H1 (cell line): Measurements from ENCODE around the gene C2orf80. TPM values are rescaled to one million over a fixed set of nuclear protein-coding genes. Genes with fewer than 3 reads are reported as not detected.

Experiments used
- CTCF ChIA-PET: fragments of 300-600 bp; sonication (Branson Sonifier 250); formaldehyde crosslinking; loops from one replicate; lab custom pipeline; 2021; ENCODE audit not compliant: partially characterized antibody; lab: Charles Lee
- POLR2A ChIA-PET: fragments of 300-600 bp; sonication (Branson Sonifier 250); formaldehyde crosslinking; loops from one replicate; lab custom pipeline; 2021; ENCODE audit warnings: inconsistent platforms; ENCODE audit not compliant: partially characterized antibody; lab: Charles Lee
- DNase-seq, 2 experiments: peaks; one replicate each; pipeline versions ENCODE4 v3.0.0 to v3.0.0-alpha.2; 2010 to 2022; ENCODE audit warnings: low spot score in 2 of 2, low read depth in 1 of 2, mixed read lengths in 1 of 2
- FAIRE-seq: peaks from 2 replicates; lab custom pipeline; 2011; peaks lifted over from hg19 to GRCh38; lab: Jason Lieb, UNC
- H2AFZ ChIP-seq: 2 replicates; pipeline ENCODE4 v1.8.1; 2012; ENCODE audit warnings: low read length, inconsistent platforms
- H2AK5ac ChIP-seq: 2 replicates; pipeline ENCODE4 v1.6.1; 2013; ENCODE audit warnings: low read depth, low read length
- H2BK120ac ChIP-seq: replicated peaks from 2 replicates; pipeline ENCODE3; 2013; ENCODE audit warnings: low read depth, low read length, inconsistent platforms
- H2BK12ac ChIP-seq: 2 replicates; pipeline ENCODE4 v1.6.1; 2013; ENCODE audit warnings: low read depth, low read length
- H2BK15ac ChIP-seq: 2 replicates; pipeline ENCODE4 v1.6.1; 2013; ENCODE audit warnings: low read length
- H2BK20ac ChIP-seq: 2 replicates; pipeline ENCODE4 v1.6.1; 2013; ENCODE audit warnings: low read length
- H2BK5ac ChIP-seq: 2 replicates; pipeline ENCODE4 v1.6.1; 2013; ENCODE audit warnings: low read depth, low read length
- H3K14ac ChIP-seq: 2 replicates; pipeline ENCODE4 v1.6.1; 2013; ENCODE audit warnings: inconsistent platforms; ENCODE audit not compliant: insufficient read length
- H3K18ac ChIP-seq: 2 replicates; pipeline ENCODE4 v1.6.1; 2013; ENCODE audit warnings: low read length; ENCODE audit errors: extremely low read depth
- H3K23ac ChIP-seq: 2 replicates; pipeline ENCODE4 v1.6.1; 2013; ENCODE audit warnings: inconsistent platforms; ENCODE audit not compliant: insufficient read length
- H3K23me2 ChIP-seq: 2 replicates; pipeline ENCODE4 v1.6.1; 2013; ENCODE audit warnings: low read depth, low read length
- H3K27ac ChIP-seq: 2 replicates; pipeline ENCODE4 v1.6.1; 2011; ENCODE audit warnings: low read depth, low read length, inconsistent platforms
- H3K27me3 ChIP-seq, 4 experiments: replicated peaks in 1 of 4; 1 replicate in 1 of 4; 2 replicates in 3 of 4; pipeline versions ENCODE4 v1.6.1 to v1.8.1; 2011 to 2013; ENCODE audit warnings: low read length in 3 of 4, mild to moderate bottlenecking in 3 of 4, inconsistent platforms in 2 of 4, mixed read lengths in 2 of 4, moderate library complexity in 1 of 4; ENCODE audit not compliant: control insufficient read depth in 3 of 4, insufficient read depth in 3 of 4; ENCODE audit errors: extremely low read depth in 1 of 4
- H3K36me3 ChIP-seq, 4 experiments: 2 replicates each; pipeline versions ENCODE4 v1.6.1 to v1.8.1; 2011 to 2013; ENCODE audit warnings: mild to moderate bottlenecking in 4 of 4, low read length in 3 of 4, moderate library complexity in 2 of 4, control low read depth in 1 of 4, inconsistent platforms in 1 of 4; ENCODE audit not compliant: insufficient read depth in 4 of 4, control insufficient read depth in 2 of 4
- H3K4ac ChIP-seq: replicated peaks from 2 replicates; pipeline ENCODE3; 2013; ENCODE audit warnings: low read length, low read depth, mixed read lengths, inconsistent platforms; ENCODE audit not compliant: insufficient read length
- H3K4me1 ChIP-seq, 4 experiments: replicated peaks in 1 of 4; 1 replicate in 1 of 4; 2 replicates in 3 of 4; pipeline versions ENCODE4 v1.6.1 to v1.8.1; 2011 to 2013; ENCODE audit warnings: low read length in 3 of 4, inconsistent platforms in 2 of 4, mixed read lengths in 1 of 4; ENCODE audit not compliant: insufficient read depth in 4 of 4, control insufficient read depth in 3 of 4
- H3K4me2 ChIP-seq, 2 experiments: 2 replicates each; pipeline versions ENCODE4 v1.6.1 to v1.8.1; 2011 to 2013; ENCODE audit warnings: low read depth in 2 of 2, low read length in 2 of 2, control low read depth in 1 of 2, inconsistent platforms in 1 of 2, mild to moderate bottlenecking in 1 of 2; ENCODE audit not compliant: insufficient read depth in 1 of 2
- H3K4me3 ChIP-seq, 4 experiments: fragments of 200-600, 300-600 bp in 1 of 4; sonication (generic), shearing (Covaris generic), sonication (Bioruptor Twin) in 1 of 4; 2 replicates each; pipeline versions ENCODE4 v1.5.1 to v1.8.1; 2011 to 2016; ENCODE audit warnings: low read length in 4 of 4, low read depth in 3 of 4, control low read depth in 2 of 4, inconsistent platforms in 2 of 4, mild to moderate bottlenecking in 2 of 4, mixed read lengths in 1 of 4, moderate library complexity in 1 of 4; ENCODE audit not compliant: insufficient read depth in 2 of 4; ENCODE audit errors: extremely low read depth in 1 of 4
- H3K56ac ChIP-seq: replicated peaks from 2 replicates; pipeline ENCODE3; 2013; ENCODE audit warnings: low read depth, mild to moderate bottlenecking, mixed read lengths, low read length, inconsistent platforms; ENCODE audit not compliant: insufficient read length
- H3K79me1 ChIP-seq: 2 replicates; pipeline ENCODE4 v1.6.1; 2013; ENCODE audit warnings: low read depth, low read length, control low read depth
- H3K79me2 ChIP-seq, 2 experiments: 2 replicates each; pipeline versions ENCODE4 v1.6.1 to v1.8.1; 2012 to 2013; ENCODE audit warnings: low read length in 2 of 2, mild to moderate bottlenecking in 2 of 2, inconsistent platforms in 1 of 2; ENCODE audit not compliant: insufficient read depth in 2 of 2, control insufficient read depth in 1 of 2
- H3K9ac ChIP-seq, 4 experiments: replicated peaks in 1 of 4; 1 replicate in 1 of 4; 2 replicates in 3 of 4; pipeline versions ENCODE4 v1.6.1 to v1.8.1; 2011 to 2013; ENCODE audit warnings: low read depth in 3 of 4, low read length in 3 of 4, control low read depth in 2 of 4, mild to moderate bottlenecking in 2 of 4, moderate library complexity in 2 of 4, inconsistent platforms in 1 of 4; ENCODE audit errors: extremely low read depth in 1 of 4
- H3K9me3 ChIP-seq, 2 experiments: 2 replicates each; pipeline versions ENCODE4 v1.6.1 to v1.8.1; 2012 to 2013; ENCODE audit warnings: mild to moderate bottlenecking in 2 of 2, moderate library complexity in 2 of 2, control low read depth in 1 of 2, inconsistent platforms in 1 of 2, low read depth in 1 of 2, low read length in 1 of 2, mixed read lengths in 1 of 2; ENCODE audit not compliant: insufficient read depth in 2 of 2
- H4K20me1 ChIP-seq, 2 experiments: replicated peaks in 1 of 2; 2 replicates each; pipeline versions ENCODE3 to v1.8.1; 2011 to 2013; ENCODE audit warnings: inconsistent platforms in 2 of 2, low read length in 2 of 2, mild to moderate bottlenecking in 1 of 2; ENCODE audit not compliant: insufficient read depth in 2 of 2, control insufficient read depth in 1 of 2
- H4K5ac ChIP-seq: 2 replicates; pipeline ENCODE4 v1.6.1; 2013; ENCODE audit warnings: low read length, low read depth, mixed read lengths, inconsistent platforms; ENCODE audit not compliant: insufficient read length
- H4K8ac ChIP-seq: 2 replicates; pipeline ENCODE4 v1.8.0; 2013; ENCODE audit warnings: mild to moderate bottlenecking, moderate library complexity, low read length, inconsistent platforms; ENCODE audit not compliant: insufficient read depth; ENCODE audit errors: extremely low read depth
- H4K91ac ChIP-seq: replicated peaks from 2 replicates; pipeline ENCODE3; 2013; ENCODE audit warnings: low read length, mixed read lengths, inconsistent platforms; ENCODE audit not compliant: insufficient read length
- BACH1 ChIP-seq: IDR thresholded peaks from 2 replicates; pipeline ENCODE4 v1.6.1; 2012; ENCODE audit warnings: low read length, improper control_type of control experiment
- CHD2 ChIP-seq: IDR thresholded peaks from 2 replicates; pipeline ENCODE4 v1.6.1; 2012; ENCODE audit warnings: low read length, improper control_type of control experiment
- CTBP2 ChIP-seq: IDR thresholded peaks from 2 replicates; pipeline ENCODE4 v1.7.0; 2011; ENCODE audit warnings: borderline replicate concordance, mild to moderate bottlenecking, moderate library complexity, mixed read lengths, low read length; ENCODE audit not compliant: insufficient read depth, insufficient read length
- EZH2 ChIP-seq: fragments of 200-600 bp; sonication (generic); IDR thresholded peaks from 2 replicates; pipeline ENCODE4 v1.7.1; 2012; ENCODE audit warnings: low read depth, mild to moderate bottlenecking, moderate library complexity, low read length, inconsistent platforms; ENCODE audit not compliant: severe bottlenecking
- FOSL1 ChIP-seq: IDR thresholded peaks from 2 replicates; pipeline ENCODE4 v1.6.1; 2011; ENCODE audit warnings: mild to moderate bottlenecking, low read depth, low read length, moderate library complexity; ENCODE audit not compliant: insufficient read depth
- HDAC2 ChIP-seq, 2 experiments: fragments of 300-600 bp in 1 of 2; sonication (generic) in 1 of 2; IDR thresholded peaks; 2 replicates each; pipeline ENCODE4 v1.6.1; 2011 to 2012; ENCODE audit warnings: low read depth in 2 of 2, low read length in 2 of 2, mild to moderate bottlenecking in 2 of 2, moderate library complexity in 2 of 2, borderline replicate concordance in 1 of 2, inconsistent platforms in 1 of 2
- KDM1A ChIP-seq: fragments of 200-600, 300-600 bp; sonication (generic); IDR thresholded peaks from 2 replicates; pipeline ENCODE4 v1.7.1; 2016; ENCODE audit warnings: mild to moderate bottlenecking, low read length, borderline replicate concordance
- KDM5A ChIP-seq: fragments of 200-600 bp; IDR thresholded peaks from 2 replicates; pipeline ENCODE4 v1.7.1; 2012; ENCODE audit warnings: mild to moderate bottlenecking, low read length, inconsistent platforms, mixed read lengths
- POLR2A ChIP-seq, 2 experiments: IDR thresholded peaks; 1 replicate in 1 of 2; 2 replicates in 1 of 2; pipeline ENCODE4 v1.6.1; 2011; ENCODE audit warnings: low read depth in 2 of 2, low read length in 2 of 2, mild to moderate bottlenecking in 2 of 2; ENCODE audit errors: control extremely low read depth in 1 of 2
- TAF7 ChIP-seq: optimal IDR thresholded peaks from 2 replicates; pipeline ENCODE3; 2011; ENCODE audit warnings: low read depth, mild to moderate bottlenecking, inconsistent platforms, low read length, moderate library complexity, borderline replicate concordance
- YY1 ChIP-seq: IDR thresholded peaks from 2 replicates; pipeline ENCODE4 v1.6.1; 2011; ENCODE audit warnings: low read depth, mild to moderate bottlenecking, low read length
- WGBS, 2 experiments: shearing (Covaris generic) in 1 of 2; methylation state at CpG; one replicate each; pipeline versions ENCODE4 v1.1.6 to v1.1.7; 2013 to 2015; ENCODE audit warnings: low lambda C conversion rate in 2 of 2, mixed read lengths in 2 of 2, inconsistent platforms in 1 of 2, low coverage in 1 of 2, missing lambda C conversion rate in 1 of 2; ENCODE audit not compliant: insufficient replicate concordance in 2 of 2, insufficient coverage in 1 of 2, insufficient read length in 1 of 2; ENCODE audit errors: extremely low coverage in 1 of 2, missing lambda C conversion rate in 1 of 2; 5-methylcytosine and 5-hydroxymethylcytosine counted together
- polyA plus RNA-seq, 7 experiments: library from polyadenylated mRNA; depleted of rRNA in 3 of 7; stranded (reverse) in 5 of 7; unstranded in 2 of 7; fragments of >200 nt in 5 of 7; fragments of 200-250 nt in 2 of 7; gene quantifications; 1 replicate in 5 of 7; 2 replicates in 1 of 7; 4 replicates in 1 of 7; pipeline versions ENCODE4 v1.2.1 to v1.2.3, GENCODE V29; 2011 to 2013; ENCODE audit warnings: missing spikeins in 2 of 7, mixed read lengths in 2 of 7
- total RNA-seq: library from RNA; stranded (reverse); fragmentation: NEBNext Ultra II Directional; extraction: Animal tissue kit (Norgen Biotek cat#: 25700); gene quantifications from 2 replicates; pipeline ENCODE4 v1.2.1, GENCODE V29; 2021

The C2orf80 gene
- total and polyA plus RNA-seq, 2 of the 8 experiments (the other 6 are each of a cell fraction or from before 2014, with no cell fraction given), result 0.97 to 1.1 TPM

DNA sequence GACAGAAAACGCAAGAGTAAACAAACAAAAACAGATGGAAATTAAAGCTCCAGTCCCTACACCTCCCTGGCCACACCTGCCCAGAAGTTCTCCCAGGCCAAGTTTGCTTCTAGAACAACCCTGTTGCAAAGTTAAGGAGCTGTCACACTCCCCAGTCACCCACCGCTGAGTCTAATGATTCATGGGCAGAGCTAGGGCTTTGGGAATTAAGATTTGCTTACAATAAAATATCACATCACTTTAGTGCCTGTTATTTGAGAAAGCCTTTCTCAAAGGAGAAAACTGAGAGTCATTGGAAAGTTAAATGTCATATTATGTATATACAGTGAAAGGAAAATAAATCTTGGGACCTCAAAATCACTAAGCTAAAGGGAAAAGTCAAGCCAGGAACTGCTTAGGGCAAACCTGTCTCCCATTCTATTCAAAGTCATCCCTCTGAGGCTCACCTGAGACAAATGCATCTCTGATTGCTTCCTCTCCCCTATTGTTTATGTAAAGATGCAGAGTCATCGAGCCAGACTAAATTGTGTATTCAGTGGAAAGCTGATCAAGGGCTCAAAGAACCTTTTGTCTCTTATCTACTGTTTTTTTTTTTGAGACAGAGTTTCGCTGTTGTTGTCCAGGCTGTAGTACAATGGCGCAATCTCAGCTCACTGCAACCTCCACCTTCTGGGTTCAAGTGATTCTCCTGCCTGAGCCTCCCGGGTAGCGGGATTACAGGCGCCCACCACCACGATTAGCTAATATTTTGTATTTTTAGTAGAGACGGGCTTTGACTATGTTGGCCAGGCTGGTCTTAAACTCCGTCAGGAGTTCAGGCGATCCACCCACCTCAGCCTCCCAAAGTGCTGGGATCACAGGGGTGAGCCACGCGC is 46.7 kb downstream of the C2orf80 start:
- POLR2A ChIA-PET, result interaction anchor here (1.2 to 1.7 kb wide), 3 partner anchors 19 to 22 kb away, joined by 3 to 4 read pairs (median 3); partner anchors contain the start of gene CRYGD
- TF ChIP-seq HDAC2 (IDR thresholded peaks at IDR 0.05; ENCODE audit: borderline replicate concordance in 1 of 2, low read depth in 2 of 2, low read length in 2 of 2), result no peak
- no peak for TF ChIP-seq POLR2A (IDR thresholded peaks at IDR 0.05; ENCODE audit: control extremely low read depth in 1 of 2, low read depth in 2 of 2, low read length in 2 of 2)
- TF ChIP-seq YY1, result no peak
- TF ChIP-seq CTBP2, result no peak
- TF ChIP-seq EZH2, result no peak
- no peak for TF ChIP-seq BACH1
- no peak for TF ChIP-seq KDM1A
- TF ChIP-seq FOSL1, result no peak
- TF ChIP-seq KDM5A, result no peak
- no peak for TF ChIP-seq CHD2
- no peak for TF ChIP-seq TAF7

More for the DNA sequence above, 46.7 kb downstream of the C2orf80 start:
- no peak overlapping the region for H3K4me3 ChIP-seq
- H3K14ac ChIP-seq, result no peak overlapping the region
- no peaks in the 10 kb centered on the region for H3K36me3 ChIP-seq
- no peaks in the 10 kb centered on the region; a peak in 1 of 7 replicates for H3K27me3 ChIP-seq
- H2BK120ac ChIP-seq, result peak overlapping the region; percentile 72
- H3K23ac ChIP-seq, result no peak overlapping the region
- no peak overlapping the region for H3K9ac ChIP-seq
- no peak overlapping the region for H3K27ac ChIP-seq
- H4K8ac ChIP-seq, result no peak overlapping the region
- no peak overlapping the region for H3K56ac ChIP-seq
- no peak overlapping the region for H3K18ac ChIP-seq
- H3K4me2 ChIP-seq, result no peak overlapping the region
- H4K91ac ChIP-seq, result peak overlapping the region; percentile 1
- no peaks in the 10 kb centered on the region for H3K79me2 ChIP-seq
- H4K20me1 ChIP-seq, result no peaks in the 10 kb centered on the region
- whole genome bisulfite sequencing, 2 experiments, result 73% methylated on average over 14 of the region's 14 CpGs; no CpG with 5 or more reads in 1 of the 2 experiments
- DNase-seq (no peak), FAIRE-seq (no peak)
- H3K23me2 ChIP-seq, result no peaks in the 10 kb centered on the region
- CTCF ChIA-PET, result interaction anchor here (0.5 to 2.5 kb wide), 13 partner anchors 11 to 820 kb away, joined by 3 to 14 read pairs (median 4); partner anchors contain the start of gene IDH1
- H3K79me1 ChIP-seq, result no peaks in the 10 kb centered on the region
- peak overlapping the region; percentile 62 for H4K5ac ChIP-seq
- no peak overlapping the region for H3K4ac ChIP-seq
- H2AFZ ChIP-seq, result no peak overlapping the region
- no peak overlapping the region for H2BK15ac ChIP-seq
- H3K9me3 ChIP-seq, result no peaks in the 10 kb centered on the region; a peak in 1 of 4 replicates
- H2BK5ac ChIP-seq, result peak overlapping the region; percentile 67; the same call in 1 of the 2 replicates
- H2AK5ac ChIP-seq, result 0 out of 2 replicates have a peak overlapping the region, but pooled peaks have one; percentile 75
- peak overlapping the region; percentile 57; the same call in 1 of the 2 replicates for H2BK20ac ChIP-seq
- 0 out of 2 replicates have a peak overlapping the region, but pooled peaks have one; percentile 65 for H2BK12ac ChIP-seq
- H3K4me1 ChIP-seq, result 0 out of 7 replicates have a peak, but pooled peaks cover 0 to 3% (median 0%) of the 10 kb centered on the region in 4 experiments
